HG03060 (cell line): ENCODE data around the gene FOXJ1.
"Not testable (repeated sequence)": the region's sequence is repeated elsewhere in the genome, so short reads cannot be mapped to it uniquely, and the experiment has no call there.

Experiments
- ATAC-seq: cut with Tn5 transposase; IDR thresholded peaks from one replicate; pipeline ENCODE4 v1.9.1; 2021; ENCODE audit warnings: low read depth, moderate number of reproducible peaks; ENCODE audit not compliant: unreplicated experiment

FOXJ1 gene

GRCh38 chr17:76141212-76142038 lies at the start of gene FOXJ1:
Gene FOXJ1 (minus strand): TSS chr17:76141245. CDS start chr17:76140395, 850 bp downstream.
- peak; percentile 44 for ATAC-seq

GRCh38 chr17:76189741-76190140 lies 48.7 kb upstream of the FOXJ1 start:
- no peak for ATAC-seq

GRCh38 chr17:76189247-76189646 lies 48.2 kb upstream of the FOXJ1 start:
- no peak for ATAC-seq

- ATAC-seq = no peak
These were observed 47.4 kb upstream of the FOXJ1 start for GRCh38 chr17:76188213-76189016.

- not testable (repeated sequence) for ATAC-seq
These were observed 45.7 kb upstream of the FOXJ1 start for GRCh38 chr17:76186774-76187173.

GRCh38 chr17:76184290-76184689 lies 43.2 kb upstream of the FOXJ1 start:
- no peak for ATAC-seq

GRCh38 chr17:76182016-76182764 lies 41.1 kb upstream of the FOXJ1 start:
- ATAC-seq = peak; percentile 42

- ATAC-seq = no peak
These were observed 38.7 kb upstream of the FOXJ1 start for GRCh38 chr17:76179496-76180467.

- no peak for ATAC-seq
These were observed 37.1 kb upstream of the FOXJ1 start for GRCh38 chr17:76178124-76178523.

- ATAC-seq = no peak
These were observed 35.9 kb upstream of the FOXJ1 start for GRCh38 chr17:76176701-76177574.

GRCh38 chr17:76174037-76174436 lies 33.0 kb upstream of the FOXJ1 start:
- ATAC-seq = no peak

GRCh38 chr17:76173474-76173873 lies 32.4 kb upstream of the FOXJ1 start:
- ATAC-seq = no peak

GRCh38 chr17:76171706-76172105 lies 30.7 kb upstream of the FOXJ1 start:
- no peak for ATAC-seq

GRCh38 chr17:76170114-76170513 lies 29.1 kb upstream of the FOXJ1 start:
- ATAC-seq = no peak

- no peak for ATAC-seq
These were observed 25.9 kb upstream of the FOXJ1 start for GRCh38 chr17:76166906-76167305.

GRCh38 chr17:76166168-76166567 lies 25.1 kb upstream of the FOXJ1 start:
- no peak for ATAC-seq

GRCh38 chr17:76164331-76164730 lies 23.3 kb upstream of the FOXJ1 start:
- no peak for ATAC-seq

- ATAC-seq = no peak
These were observed 22.9 kb upstream of the FOXJ1 start for GRCh38 chr17:76163919-76164318.
